NT2/D1 (cell line): ENCODE results near the gene NSA2.
"Not testable (repeated sequence)": the region's sequence is repeated elsewhere in the genome, so short reads cannot be mapped to it uniquely, and the experiment has no call there.

Experiments used
- DNase-seq: peaks from one replicate; pipeline ENCODE4 v3.0.0-alpha.2; 2011; ENCODE audit warnings: low read depth, low spot score
- H3K27me3 ChIP-seq: 2 replicates; pipeline ENCODE4 v1.6.0; 2011; ENCODE audit warnings: mild to moderate bottlenecking; ENCODE audit not compliant: insufficient read length, insufficient read depth
- H3K36me3 ChIP-seq: 2 replicates; pipeline ENCODE4 v1.6.1; 2011; ENCODE audit warnings: mild to moderate bottlenecking, low read length, mixed read lengths; ENCODE audit not compliant: insufficient read depth, insufficient read length
- H3K4me1 ChIP-seq: 2 replicates; pipeline ENCODE4 v1.5.1; 2011; ENCODE audit not compliant: insufficient read depth, insufficient read length
- H3K4me3 ChIP-seq: 2 replicates; pipeline ENCODE4 v1.5.1; 2011; ENCODE audit warnings: low read depth; ENCODE audit not compliant: insufficient read length
- H3K9ac ChIP-seq: 2 replicates; pipeline ENCODE4 v1.6.0; 2011; ENCODE audit warnings: low read depth; ENCODE audit not compliant: insufficient read length
- H3K9me3 ChIP-seq: 2 replicates; pipeline ENCODE4 v1.5.1; 2011; ENCODE audit warnings: mild to moderate bottlenecking, low read length; ENCODE audit not compliant: insufficient read depth
- SUZ12 ChIP-seq: IDR thresholded peaks from 2 replicates; pipeline ENCODE4 v1.6.1; 2011; ENCODE audit not compliant: insufficient read length, insufficient read depth; ENCODE audit errors: extremely low read depth
- YY1 ChIP-seq: IDR thresholded peaks from 2 replicates; pipeline ENCODE4 v1.6.1; 2011; ENCODE audit not compliant: insufficient read length, insufficient read depth
- ZNF274 ChIP-seq: IDR thresholded peaks from 2 replicates; pipeline ENCODE4 v1.6.1; 2011; ENCODE audit warnings: mild to moderate bottlenecking, low read depth, low read length

NSA2 gene

GRCh38 chr5:74766849-74767578 lies at the start of gene NSA2, which contains the start of gene GFM2:
Gene NSA2 (plus strand): TSS chr5:74767249. CDS start chr5:74767361, 112 bp downstream.
Gene GFM2 (minus strand): TSS chr5:74767117. CDS start chr5:74763742, 3,375 bp downstream.
- Histone ChIP-seq H3K4me3 (peak within 1 kb of the TSS; percentile 91), H3K4me1 (no peaks in the 10 kb centered on the region)
- TF ChIP-seq ZNF274 (no peak), YY1 (no peak), SUZ12 (no peak)

GRCh38 chr5:74717596-74717995 lies 49.5 kb upstream of the NSA2 start:
- Histone ChIP-seq H3K9me3 (0 out of 2 replicates have a peak, but pooled peaks cover 5% of the 10 kb centered on the region), H3K27me3 (no peaks in the 10 kb centered on the region), H3K36me3 (peaks cover 54% of the 10 kb centered on the region), H3K4me3 (no peak overlapping the region), H3K4me1 (no peaks in the 10 kb centered on the region), H3K9ac (no peak overlapping the region)
- TF ChIP-seq YY1, result no peak
- no peak for TF ChIP-seq ZNF274
- TF ChIP-seq SUZ12, result no peak
- DNase-seq, result no peak

More at GRCh38 chr5:74766849-74767578, at the start of gene NSA2, which contains the start of gene GFM2:
- Histone ChIP-seq H3K36me3 (peaks cover 46% of the 10 kb centered on the region), H3K9me3 (no peaks in the 10 kb centered on the region), H3K9ac (peak within 1 kb of the TSS; percentile 90), H3K27me3 (no peaks in the 10 kb centered on the region)
- DNase-seq, result peak; percentile 84

DNA sequence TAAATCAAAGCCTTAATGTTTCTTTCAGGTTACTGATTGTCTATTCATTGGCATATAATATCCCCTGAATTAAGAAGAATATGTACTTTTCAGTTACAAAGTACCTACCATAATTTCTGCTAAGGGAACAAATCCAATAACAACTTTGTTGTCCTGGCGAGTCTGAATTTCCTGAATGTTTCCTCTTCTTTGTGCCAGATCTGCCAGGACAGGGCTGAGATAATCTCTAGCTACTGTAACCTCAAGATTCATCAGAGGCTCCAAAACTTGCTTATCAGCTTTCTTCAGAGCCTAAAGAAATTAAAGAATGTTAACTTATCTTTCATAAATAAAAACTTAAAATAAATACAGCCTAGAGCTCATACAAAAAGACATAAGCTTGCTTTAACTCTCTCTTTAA lies 44.8 kb upstream of the NSA2 start:
- Histone ChIP-seq H3K4me1 (no peaks in the 10 kb centered on the region), H3K9me3 (0 out of 2 replicates have a peak, but pooled peaks cover 5% of the 10 kb centered on the region), H3K36me3 (peaks cover 62% of the 10 kb centered on the region), H3K9ac (no peak overlapping the region), H3K4me3 (no peak overlapping the region), H3K27me3 (no peaks in the 10 kb centered on the region)
- no peak for TF ChIP-seq ZNF274
- TF ChIP-seq SUZ12, result no peak
- no peak for TF ChIP-seq YY1
- no peak for DNase-seq

- no peak for DNase-seq
- Histone ChIP-seq H3K27me3 (no peaks in the 10 kb centered on the region), H3K4me1 (no peaks in the 10 kb centered on the region), H3K9me3 (0 out of 2 replicates have a peak, but pooled peaks cover 5% of the 10 kb centered on the region), H3K9ac (no peak overlapping the region), H3K4me3 (no peak overlapping the region), H3K36me3 (peaks cover 54% of the 10 kb centered on the region)
- TF ChIP-seq YY1, result no peak
- no peak for TF ChIP-seq ZNF274
- TF ChIP-seq SUZ12, result no peak
Observed at GRCh38 chr5:74725331-74725730, 41.7 kb upstream of the NSA2 start.

DNA sequence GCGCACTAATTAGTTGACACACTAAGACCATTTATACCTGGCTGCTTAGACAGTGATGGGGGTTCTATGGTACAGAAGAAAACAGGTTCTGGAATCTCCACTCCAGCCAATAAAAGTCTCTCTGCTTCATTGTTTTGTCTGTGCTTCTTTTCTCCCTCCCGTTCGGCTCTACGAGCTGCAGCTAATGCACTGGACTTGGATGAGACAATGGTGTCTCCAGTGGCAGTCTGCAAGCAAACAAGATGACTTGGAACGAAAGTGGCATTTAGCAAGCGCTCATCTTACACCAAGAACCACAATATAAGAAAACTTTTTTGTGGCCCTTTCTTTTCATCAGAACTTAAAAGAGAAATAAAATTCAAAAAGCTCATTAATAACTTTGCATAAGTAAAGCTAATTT lies 30.3 kb upstream of the NSA2 start:
- no peak for DNase-seq
- peaks cover 49% of the 10 kb centered on the region for H3K36me3 ChIP-seq
- no peak overlapping the region for H3K9ac ChIP-seq
- H3K4me3 ChIP-seq, result no peak overlapping the region
- no peaks in the 10 kb centered on the region for H3K27me3 ChIP-seq
- TF ChIP-seq ZNF274 (no peak), YY1 (no peak), SUZ12 (no peak)
- H3K9me3 ChIP-seq, result no peaks in the 10 kb centered on the region
- H3K4me1 ChIP-seq, result no peaks in the 10 kb centered on the region

DNA sequence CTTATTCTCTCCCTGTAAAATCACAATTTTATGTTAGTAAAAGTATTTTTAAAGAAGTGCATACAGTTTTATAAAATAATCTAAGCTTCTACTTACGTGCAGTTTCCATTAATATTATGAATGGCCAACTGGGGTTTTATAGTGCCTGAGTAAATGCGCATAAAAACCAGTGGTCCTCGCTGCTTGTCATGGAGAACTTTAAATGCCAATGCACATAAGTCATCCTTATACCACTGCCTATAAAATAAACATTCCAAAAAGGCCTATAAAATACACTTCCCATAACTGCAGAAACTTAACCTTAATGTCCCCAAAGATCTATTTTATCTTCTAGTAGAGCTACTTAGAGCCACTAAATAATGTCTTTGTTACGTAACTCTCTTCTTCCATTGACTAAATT lies 28.6 kb upstream of the NSA2 start:
- DNase-seq, result no peak
- no peaks in the 10 kb centered on the region for H3K4me1 ChIP-seq
- no peak for TF ChIP-seq YY1
- no peak for TF ChIP-seq SUZ12
- TF ChIP-seq ZNF274, result no peak
- no peaks in the 10 kb centered on the region for H3K9me3 ChIP-seq
- no peak overlapping the region for H3K4me3 ChIP-seq
- no peaks in the 10 kb centered on the region for H3K27me3 ChIP-seq
- H3K36me3 ChIP-seq, result peaks cover 48% of the 10 kb centered on the region
- H3K9ac ChIP-seq, result no peak overlapping the region

DNA sequence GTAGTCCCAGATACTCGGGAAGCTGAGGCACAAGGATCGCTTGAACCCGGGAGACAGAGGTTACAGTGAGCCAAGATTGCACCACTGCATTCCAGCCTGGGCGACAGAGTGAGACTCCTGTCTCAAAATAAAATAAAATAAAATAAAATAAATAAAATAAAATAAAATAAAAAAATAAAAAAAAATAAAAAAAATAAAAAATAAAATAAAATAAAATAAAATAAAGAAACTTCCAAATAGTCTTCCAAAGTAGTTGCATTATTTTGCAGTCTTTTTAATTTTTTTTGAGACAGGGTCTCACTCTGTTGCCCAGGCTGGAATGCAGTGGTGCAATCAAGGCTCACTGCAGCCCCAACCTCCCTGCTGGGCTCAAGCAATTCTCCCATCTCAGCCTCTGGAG lies 18.3 kb upstream of the NSA2 start:
- H3K4me3 ChIP-seq, H3K9ac ChIP-seq, H3K27me3 ChIP-seq, H3K4me1 ChIP-seq, H3K9me3 ChIP-seq, DNase-seq: not testable (repeated sequence)
- peaks cover 39% of the 10 kb centered on the region for H3K36me3 ChIP-seq
